ENCODE data around the gene SECISBP2.

DNA sequence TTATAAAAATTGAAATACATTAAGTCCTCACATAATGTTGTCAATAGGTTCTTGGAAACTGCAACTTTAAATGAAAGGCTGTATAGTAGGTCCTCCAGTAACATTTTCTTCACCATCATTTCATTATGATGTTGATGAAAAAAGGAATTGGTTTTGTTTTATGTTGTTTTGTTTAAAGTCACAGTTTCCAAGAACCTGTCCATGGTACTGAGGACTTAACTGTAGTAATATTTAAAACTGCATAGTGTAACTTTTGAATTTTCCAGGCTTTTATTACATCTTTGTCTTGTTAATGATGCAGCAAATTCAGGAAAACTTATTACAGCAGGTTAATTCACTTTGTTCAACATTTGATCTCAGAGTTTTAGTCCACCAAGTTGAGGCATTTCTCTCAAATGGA, 11.6 kb downstream of the SECISBP2 start:
- TF ChIP-seq TAF1 (IDR thresholded peaks at IDR 0.05; ENCODE audit: borderline replicate concordance, insufficient read depth, low read length) (no peak), SIN3A (IDR thresholded peaks at IDR 0.05; ENCODE audit: borderline replicate concordance, insufficient read depth, low read length) (no peak)
- TF ChIP-seq, protein P1, sequence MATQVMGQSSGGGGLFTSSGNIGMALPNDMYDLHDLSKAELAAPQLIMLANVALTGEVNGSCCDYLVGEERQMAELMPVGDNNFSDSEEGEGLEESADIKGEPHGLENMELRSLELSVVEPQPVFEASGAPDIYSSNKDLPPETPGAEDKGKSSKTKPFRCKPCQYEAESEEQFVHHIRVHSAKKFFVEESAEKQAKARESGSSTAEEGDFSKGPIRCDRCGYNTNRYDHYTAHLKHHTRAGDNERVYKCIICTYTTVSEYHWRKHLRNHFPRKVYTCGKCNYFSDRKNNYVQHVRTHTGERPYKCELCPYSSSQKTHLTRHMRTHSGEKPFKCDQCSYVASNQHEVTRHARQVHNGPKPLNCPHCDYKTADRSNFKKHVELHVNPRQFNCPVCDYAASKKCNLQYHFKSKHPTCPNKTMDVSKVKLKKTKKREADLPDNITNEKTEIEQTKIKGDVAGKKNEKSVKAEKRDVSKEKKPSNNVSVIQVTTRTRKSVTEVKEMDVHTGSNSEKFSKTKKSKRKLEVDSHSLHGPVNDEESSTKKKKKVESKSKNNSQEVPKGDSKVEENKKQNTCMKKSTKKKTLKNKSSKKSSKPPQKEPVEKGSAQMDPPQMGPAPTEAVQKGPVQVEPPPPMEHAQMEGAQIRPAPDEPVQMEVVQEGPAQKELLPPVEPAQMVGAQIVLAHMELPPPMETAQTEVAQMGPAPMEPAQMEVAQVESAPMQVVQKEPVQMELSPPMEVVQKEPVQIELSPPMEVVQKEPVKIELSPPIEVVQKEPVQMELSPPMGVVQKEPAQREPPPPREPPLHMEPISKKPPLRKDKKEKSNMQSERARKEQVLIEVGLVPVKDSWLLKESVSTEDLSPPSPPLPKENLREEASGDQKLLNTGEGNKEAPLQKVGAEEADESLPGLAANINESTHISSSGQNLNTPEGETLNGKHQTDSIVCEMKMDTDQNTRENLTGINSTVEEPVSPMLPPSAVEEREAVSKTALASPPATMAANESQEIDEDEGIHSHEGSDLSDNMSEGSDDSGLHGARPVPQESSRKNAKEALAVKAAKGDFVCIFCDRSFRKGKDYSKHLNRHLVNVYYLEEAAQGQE (IDR thresholded peaks at IDR 0.05; ENCODE audit: insufficient read depth in 1 of 2, low read depth in 2 of 2, low read length in 2 of 2), result no peak
